ENCODE measurements around the gene ARMC2. TPM values are rescaled to one million over a fixed set of nuclear protein-coding genes. Genes with fewer than 3 reads are reported as not detected.
A peak's percentile ranks its signal among the peaks of the same experiment; 100 is the strongest.

ARMC2 gene
- total and polyA plus RNA-seq, 2 of the 8 experiments (the other 6 are each of a cell fraction or from before 2014, with no cell fraction given) = 1.6 to 4.4 TPM

GRCh38 chr6:108807928-108808327, 40.3 kb upstream of the ARMC2 start:
- Histone ChIP-seq H3K79me2 (ENCODE audit: control insufficient read depth in 1 of 2, insufficient read depth in 2 of 2, low read length in 2 of 2) (no peaks in the 10 kb centered on the region), H3K23me2 (ENCODE audit: low read depth, low read length) (no peaks in the 10 kb centered on the region), H3K4me2 (ENCODE audit: insufficient read depth in 1 of 2, low read depth in 2 of 2, low read length in 2 of 2) (no peak overlapping the region), H2BK5ac (ENCODE audit: low read depth, low read length) (no peak overlapping the region), H3K18ac (ENCODE audit: extremely low read depth, low read length) (no peak overlapping the region), H3K27me3 (replicated peaks in 1 of 4; ENCODE audit: control insufficient read depth in 3 of 4, extremely low read depth in 1 of 4, insufficient read depth in 3 of 4, low read length in 3 of 4) (no peaks in the 10 kb centered on the region), H3K4me3 (ENCODE audit: extremely low read depth in 1 of 4, insufficient read depth in 2 of 4, low read depth in 3 of 4, low read length in 4 of 4) (no peak overlapping the region), H2BK20ac (ENCODE audit: low read length) (no peak overlapping the region), H3K14ac (ENCODE audit: insufficient read length) (no peak overlapping the region), H3K27ac (ENCODE audit: low read depth, low read length) (no peak overlapping the region), H3K23ac (ENCODE audit: insufficient read length) (no peak overlapping the region), H2BK15ac (ENCODE audit: low read length) (no peak overlapping the region), H4K91ac (replicated peaks; ENCODE audit: insufficient read length, low read length) (no peak overlapping the region), H4K5ac (ENCODE audit: insufficient read length, low read depth, low read length) (no peak overlapping the region), H2AK5ac (ENCODE audit: low read depth, low read length) (no peak overlapping the region), H2AFZ (ENCODE audit: low read length) (no peak overlapping the region), H3K79me1 (ENCODE audit: low read depth, low read length) (no peaks in the 10 kb centered on the region), H3K9ac (replicated peaks in 1 of 4; ENCODE audit: extremely low read depth in 1 of 4, low read depth in 3 of 4, low read length in 3 of 4) (no peak overlapping the region), H3K4me1 (replicated peaks in 1 of 4; ENCODE audit: control insufficient read depth in 3 of 4, insufficient read depth in 4 of 4, low read length in 3 of 4) (no peaks in the 10 kb centered on the region), H3K56ac (replicated peaks; ENCODE audit: insufficient read length, low read depth, low read length) (no peak overlapping the region), H4K20me1 (replicated peaks in 1 of 2; ENCODE audit: control insufficient read depth in 1 of 2, insufficient read depth in 2 of 2, low read length in 2 of 2) (no peaks in the 10 kb centered on the region), H4K8ac (ENCODE audit: extremely low read depth, insufficient read depth, low read length) (no peak overlapping the region), H2BK12ac (ENCODE audit: low read depth, low read length) (no peak overlapping the region), H2BK120ac (replicated peaks; ENCODE audit: low read depth, low read length) (no peak overlapping the region), H3K9me3 (ENCODE audit: insufficient read depth in 2 of 2, low read depth in 1 of 2, low read length in 1 of 2) (no peaks in the 10 kb centered on the region), H3K4ac (replicated peaks; ENCODE audit: insufficient read length, low read depth, low read length) (no peak overlapping the region), H3K36me3 (ENCODE audit: control insufficient read depth in 2 of 4, insufficient read depth in 4 of 4, low read length in 3 of 4) (no peaks in the 10 kb centered on the region)
- no peak for TF ChIP-seq E2F6 (IDR thresholded peaks at IDR 0.05)
- peak; percentile 70 for TF ChIP-seq MAFK (IDR thresholded peaks at IDR 0.05; ENCODE audit: low read depth, low read length)
- no peak for DNase-seq (ENCODE audit: low read depth in 1 of 2, low spot score in 2 of 2)
- POLR2A ChIA-PET (ENCODE audit: partially characterized antibody) = interaction anchor here (1.0 kb wide), 1 partner anchor 275 kb away, joined by 3 read pairs; no protein-coding TSS in a partner anchor
- no peak for FAIRE-seq
- CTCF ChIA-PET (ENCODE audit: partially characterized antibody) = no interaction called here
- WGBS, 2 experiments (ENCODE audit: extremely low coverage in 1 of 2, insufficient coverage in 1 of 2, insufficient read length in 1 of 2, insufficient replicate concordance in 2 of 2, low coverage in 1 of 2, low lambda C conversion rate in 2 of 2, missing lambda C conversion rate in 1 of 2) = 82% methylated on average over 3 of the region's 3 CpGs; no CpG with 5 or more reads in 1 of the 2 experiments

All from H1 (cell line).